ENCODE data around the gene PEX11G.

GRCh38 chr19:7527516-7528191 is 38.8 kb upstream of the PEX11G start:
- TF ChIP-seq EZH2 (IDR thresholded peaks at IDR 0.05; ENCODE audit: borderline replicate concordance, low read length): no peak
- TF ChIP-seq CTCF (conservative IDR thresholded peaks at IDR 0.05 in 1 of 2, IDR thresholded peaks at IDR 0.05 in 1 of 2; ENCODE audit: extremely low read depth in 1 of 2, insufficient read depth in 1 of 2, low read depth in 1 of 2, low read length in 2 of 2): no peak

All from mammary epithelial cell (primary cell).